Transverse colon (tissue), 4 donors: Measurements from ENCODE around the gene TCERG1L. TPM values are rescaled to one million over a fixed set of nuclear protein-coding genes. Genes with fewer than 3 reads are reported as not detected.

ENCODE experiments used
- DNase-seq: peaks from one replicate; pipeline ENCODE4 v3.0.0-alpha.2; 2019
- H3K27ac ChIP-seq, 4 donors: fragments of 200-600 bp; sonication (generic); 2 replicates each; pipeline ENCODE4 v1.5.1; 2016 to 2018; ENCODE audit warnings: inconsistent platforms in 4 of 4
- H3K27me3 ChIP-seq: fragments of 200-600 bp; sonication (generic); 2 replicates; pipeline ENCODE4 v1.5.1; 2017; ENCODE audit warnings: inconsistent platforms
- H3K36me3 ChIP-seq, 4 donors: fragments of 200-600 bp; sonication (generic); 2 replicates each; pipeline ENCODE4 v1.5.1; 2017 to 2019; ENCODE audit warnings: inconsistent platforms in 4 of 4
- H3K4me1 ChIP-seq, 4 donors: fragments of 200-600 bp; sonication (generic); 2 replicates each; pipeline ENCODE4 v1.5.1; 2017 to 2020; ENCODE audit warnings: inconsistent platforms in 4 of 4
- H3K4me3 ChIP-seq, 4 donors: fragments of 200-600 bp; sonication (generic); 1 replicate in 1 of 4; 2 replicates in 3 of 4; pipeline versions ENCODE4 v1.5.1 to v1.6.1; 2017 to 2019; ENCODE audit warnings: inconsistent platforms in 4 of 4
- H3K9me3 ChIP-seq, 2 donors: fragments of 200-600 bp; sonication (generic); 2 replicates each; pipeline ENCODE4 v1.5.1; 2017 to 2019; ENCODE audit warnings: inconsistent platforms in 2 of 2
- CTCF ChIP-seq, 5 experiments: fragments of 200-600 bp in 3 of 5; fragments of 450-650 bp in 2 of 5; sonication (generic) in 3 of 5; IDR thresholded peaks; 1 replicate in 2 of 5; 2 replicates in 3 of 5; pipeline ENCODE4 v1.5.1; 2016 to 2017; ENCODE audit warnings: antibody characterized with exemption in 5 of 5, inconsistent platforms in 3 of 5, mild to moderate bottlenecking in 2 of 5, moderate library complexity in 1 of 5
- EP300 ChIP-seq: sonication (generic); formaldehyde crosslinking; IDR thresholded peaks from one replicate; pipeline ENCODE4 v1.6.1; 2017; ENCODE audit warnings: antibody characterized with exemption, low read depth
- POLR2A ChIP-seq: fragments of 450-650 bp; IDR thresholded peaks from one replicate; pipeline ENCODE4 v1.6.1; 2016; ENCODE audit warnings: antibody characterized with exemption, mild to moderate bottlenecking, moderate library complexity
- POLR2AphosphoS5 ChIP-seq, 3 donors: sonication (generic); formaldehyde crosslinking; IDR thresholded peaks; one replicate each; pipeline ENCODE4 v1.6.1; 2016; ENCODE audit warnings: antibody characterized with exemption in 3 of 3
- WGBS, 2 donors: methylation state at CpG; one replicate each; pipeline ENCODE4 v1.1.5; 2018; ENCODE audit warnings: low coverage in 1 of 2; 5-methylcytosine and 5-hydroxymethylcytosine counted together
- in situ Hi-C, 4 donors: fragments of 200-750 bp; cut with MboI; loops; one replicate each; pipeline versions ENCODE4 v1.15.0 to v1.15.1; 2017; ENCODE audit warnings: low sequenced_read_pairs in 3 of 4, low pct_ligation_motif_present in 1 of 4, low pct_unique_long_range_greater_than_20kb in 1 of 4
- intact Hi-C: fragments of 100-400 bp; cut with DNase I; formaldehyde crosslinking; loops from one replicate; pipeline ENCODE4 v1.15.1; 2023; ENCODE audit warnings: low total_unique reads
- total RNA-seq, 4 donors: library from RNA; depleted of rRNA; stranded (reverse); fragments of >200 nt; gene quantifications; one replicate each; pipeline ENCODE4 v1.1.0, GENCODE V29; 2016

The TCERG1L gene
- total RNA-seq, 4 donors from 2014 or later, result 0.16 TPM; not detected in 3

- in situ Hi-C loops, result no loop called here
- H3K36me3 ChIP-seq, result no peaks in the 10 kb centered on the region
Measured at GRCh38 chr10:131074682-131075081, 236.8 kb downstream of the TCERG1L start.

GRCh38 chr10:131073469-131074035 is 238.0 kb downstream of the TCERG1L start:
- Histone ChIP-seq H3K4me3 (no peak overlapping the region), H3K27ac (no peak overlapping the region), H3K27me3 (no peaks in the 10 kb centered on the region), H3K36me3 (no peaks in the 10 kb centered on the region), H3K4me1 (no peaks in the 10 kb centered on the region), H3K9me3 (no peaks in the 10 kb centered on the region)
- in situ Hi-C loops, result no loop called here
- TF ChIP-seq POLR2A (no peak), EP300 (no peak), CTCF (IDR thresholded peaks at IDR 0.05) (no peak), POLR2AphosphoS5 (IDR thresholded peaks at IDR 0.05) (no peak)
- no peak for DNase-seq
- intact Hi-C loops, result no loop called here
- WGBS, 2 donors, result 77% methylated on average over 7 of the region's 11 CpGs; no CpG with 5 or more reads in 1 of the 2 donors

More at GRCh38 chr10:131074682-131075081, 236.8 kb downstream of the TCERG1L start:
- TF ChIP-seq POLR2AphosphoS5 (IDR thresholded peaks at IDR 0.05) (no peak), POLR2A (no peak), EP300 (no peak), CTCF (IDR thresholded peaks at IDR 0.05) (no peak)
- DNase-seq, result no peak
- Histone ChIP-seq H3K4me3 (no peak overlapping the region), H3K4me1 (no peaks in the 10 kb centered on the region), H3K9me3 (no peaks in the 10 kb centered on the region), H3K27ac (no peak overlapping the region), H3K27me3 (no peaks in the 10 kb centered on the region)
- intact Hi-C loops, result no loop called here
- 65% methylated on average over 8 of the region's 8 CpGs; no CpG with 5 or more reads in 1 of the 2 donors for WGBS, 2 donors

- no peaks in the 10 kb centered on the region for H3K9me3 ChIP-seq
- in situ Hi-C loops, result no loop called here
- no peak overlapping the region for H3K4me3 ChIP-seq
- no peaks in the 10 kb centered on the region for H3K36me3 ChIP-seq
- no peaks in the 10 kb centered on the region for H3K4me1 ChIP-seq
- intact Hi-C loops, result no loop called here
- WGBS, 2 donors, result 87 to 92% methylated on average over 4 to 13 of the region's 13 CpGs
- TF ChIP-seq POLR2A, result no peak
- no peak for TF ChIP-seq EP300
- no peak for TF ChIP-seq POLR2AphosphoS5 (IDR thresholded peaks at IDR 0.05)
- no peak for TF ChIP-seq CTCF (IDR thresholded peaks at IDR 0.05)
- H3K27me3 ChIP-seq, result no peaks in the 10 kb centered on the region
- DNase-seq, result no peak
- H3K27ac ChIP-seq, result no peak overlapping the region
Measured at GRCh38 chr10:131072651-131073468, 238.7 kb downstream of the TCERG1L start.

GRCh38 chr10:131071721-131072120 is 239.8 kb downstream of the TCERG1L start:
- DNase-seq, result no peak
- Histone ChIP-seq H3K9me3 (no peaks in the 10 kb centered on the region), H3K4me1 (no peaks in the 10 kb centered on the region), H3K27ac (no peak overlapping the region), H3K27me3 (no peaks in the 10 kb centered on the region), H3K36me3 (no peaks in the 10 kb centered on the region), H3K4me3 (no peak overlapping the region)
- intact Hi-C loops, result no loop called here
- TF ChIP-seq EP300 (no peak), CTCF (IDR thresholded peaks at IDR 0.05) (no peak), POLR2AphosphoS5 (IDR thresholded peaks at IDR 0.05) (no peak), POLR2A (no peak)
- in situ Hi-C loops, result no loop called here
- WGBS, 2 donors, result 82 to 89% methylated on average over 6 to 7 of the region's 7 CpGs
